GM19468 (cell line): Measurements from ENCODE around the gene TCAF2.
"Not testable (repeated sequence)": the region's sequence is repeated elsewhere in the genome, so short reads cannot be mapped to it uniquely, and the experiment has no call there.

Experiments used
- ATAC-seq: cut with Tn5 transposase; IDR thresholded peaks from one replicate; pipeline ENCODE4 v1.9.1; 2021; ENCODE audit warnings: mild to moderate bottlenecking, moderate library complexity, moderate number of reproducible peaks; ENCODE audit not compliant: unreplicated experiment; ENCODE audit errors: extremely low read depth

Gene TCAF2

GRCh38 chr7:143620646-143621045 lies at the start of gene TCAF2:
TCAF2 (plus strand) TSS chr7:143620974.
- ATAC-seq: peak; percentile 85

GRCh38 chr7:143571501-143571900 lies 49.3 kb upstream of the TCAF2 start, which contains the start of gene CTAGE15:
CTAGE15 (plus strand) TSS chr7:143571801; CDS start chr7:143571818, 17 bp downstream.
- not testable (repeated sequence) for ATAC-seq

- ATAC-seq: not testable (repeated sequence)
Measured at GRCh38 chr7:143588183-143588582, 32.6 kb upstream of the TCAF2 start.

- ATAC-seq: not testable (repeated sequence)
Measured at GRCh38 chr7:143589897-143590296, 30.9 kb upstream of the TCAF2 start.

GRCh38 chr7:143598086-143598485 lies 22.7 kb upstream of the TCAF2 start:
- not testable (repeated sequence) for ATAC-seq

- not testable (repeated sequence) for ATAC-seq
Measured at GRCh38 chr7:143603549-143603948, 17.2 kb upstream of the TCAF2 start.

- ATAC-seq: not testable (repeated sequence)
Measured at GRCh38 chr7:143606088-143606487, 14.7 kb upstream of the TCAF2 start.

GRCh38 chr7:143615545-143615944 lies 5.2 kb upstream of the TCAF2 start:
- ATAC-seq: not testable (repeated sequence)

GRCh38 chr7:143617204-143617603 lies 3.6 kb upstream of the TCAF2 start:
- ATAC-seq: not testable (repeated sequence)

- not testable (repeated sequence) for ATAC-seq
Measured at GRCh38 chr7:143620058-143620457, 716 bp upstream of the TCAF2 start.

GRCh38 chr7:143621175-143621574 lies 401 bp downstream of the TCAF2 start:
- peak; percentile 18 for ATAC-seq

GRCh38 chr7:143622130-143622529 lies 1.4 kb downstream of the TCAF2 start:
- peak; percentile 27 for ATAC-seq

GRCh38 chr7:143630653-143631052 lies 9.9 kb downstream of the TCAF2 start:
- not testable (repeated sequence) for ATAC-seq

GRCh38 chr7:143632506-143632905 lies 11.7 kb downstream of the TCAF2 start:
- ATAC-seq: not testable (repeated sequence)

- not testable (repeated sequence) for ATAC-seq
Measured at GRCh38 chr7:143633013-143633618, 12.3 kb downstream of the TCAF2 start.

GRCh38 chr7:143635364-143636240 lies 14.8 kb downstream of the TCAF2 start:
- ATAC-seq: not testable (repeated sequence)

GRCh38 chr7:143639372-143639771 lies 18.6 kb downstream of the TCAF2 start:
- not testable (repeated sequence) for ATAC-seq

GRCh38 chr7:143640528-143641189 lies 19.9 kb downstream of the TCAF2 start:
- not testable (repeated sequence) for ATAC-seq

GRCh38 chr7:143646598-143646997 lies 25.8 kb downstream of the TCAF2 start:
- ATAC-seq: not testable (repeated sequence)

- not testable (repeated sequence) for ATAC-seq
Measured at GRCh38 chr7:143649902-143650301, 29.1 kb downstream of the TCAF2 start.
